ENCODE data around the gene ANAPC7. TPM values are rescaled to one million over a fixed set of nuclear protein-coding genes. Genes with fewer than 3 reads are reported as not detected.
"Not testable (repeated sequence)": the region's sequence is repeated elsewhere in the genome, so short reads cannot be mapped to it uniquely, and the experiment has no call there.

Gene ANAPC7
- total RNA-seq, 1 experiment from 2014 or later: 58.5 TPM

DNA sequence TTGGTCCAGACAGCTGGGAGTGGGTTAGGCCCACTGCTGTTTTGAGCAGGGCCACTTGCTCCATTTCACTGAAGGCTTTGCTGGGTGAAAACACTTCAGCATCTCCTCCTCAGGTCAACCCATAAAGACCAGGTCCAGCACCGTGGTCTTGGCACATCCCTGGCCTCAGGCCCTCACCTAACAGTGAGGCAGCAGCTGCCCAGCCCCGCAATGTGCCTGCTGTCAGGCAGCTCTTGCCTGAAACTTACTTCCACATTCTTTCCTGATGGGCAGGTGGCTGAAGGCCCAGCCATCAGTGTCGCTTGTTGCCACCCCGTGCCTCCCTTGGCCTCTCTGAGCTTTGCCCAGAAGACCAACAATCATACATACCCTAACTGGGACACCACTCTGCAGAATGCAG, 54.4 kb downstream of the ANAPC7 start:
- DNase-seq (ENCODE audit: low spot score): no peak

DNA sequence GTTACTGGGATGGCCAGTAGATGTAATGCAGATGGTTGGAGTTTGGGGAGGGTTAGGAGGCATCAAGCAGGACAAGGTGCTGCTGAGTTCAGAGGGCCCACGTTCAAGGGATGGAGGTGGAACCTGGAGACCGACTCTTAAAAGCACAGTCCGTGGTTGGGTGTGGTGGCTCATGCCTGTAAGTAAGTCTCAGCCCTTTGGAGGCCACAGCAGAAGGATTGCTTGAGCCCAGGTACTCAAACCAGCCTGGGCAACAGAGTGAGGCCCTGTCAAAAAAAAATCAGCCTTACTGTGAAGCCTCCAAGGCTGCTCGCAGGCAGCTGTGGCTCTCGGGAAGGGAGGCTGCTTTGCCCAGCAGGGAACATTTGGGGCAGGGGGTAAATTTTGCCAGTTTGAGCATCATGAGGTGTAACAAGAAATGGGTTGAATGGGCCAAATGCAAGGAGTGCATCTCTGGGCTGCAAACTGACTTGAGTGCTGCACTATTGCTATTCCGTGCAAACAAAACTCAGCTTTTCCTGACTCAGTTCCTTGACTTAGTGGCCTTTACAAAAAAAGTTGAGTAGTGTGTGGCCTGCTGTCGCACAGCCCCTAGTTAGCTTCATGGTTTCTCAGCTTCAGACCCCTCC, 55.0 kb downstream of the ANAPC7 start:
- DNase-seq (ENCODE audit: low spot score): no peak

- DNase-seq (ENCODE audit: low spot score): no peak
Observed at GRCh38 chr12:110347767-110348166, 55.7 kb downstream of the ANAPC7 start.

- no peak for DNase-seq (ENCODE audit: low spot score)
Observed at GRCh38 chr12:110345963-110346362, 57.5 kb downstream of the ANAPC7 start.

- peak; percentile 74 for DNase-seq (ENCODE audit: low spot score)
Observed at GRCh38 chr12:110345176-110345661, 58.3 kb downstream of the ANAPC7 start.

GRCh38 chr12:110344657-110345056, 58.9 kb downstream of the ANAPC7 start:
- no peak for DNase-seq (ENCODE audit: low spot score)

DNA sequence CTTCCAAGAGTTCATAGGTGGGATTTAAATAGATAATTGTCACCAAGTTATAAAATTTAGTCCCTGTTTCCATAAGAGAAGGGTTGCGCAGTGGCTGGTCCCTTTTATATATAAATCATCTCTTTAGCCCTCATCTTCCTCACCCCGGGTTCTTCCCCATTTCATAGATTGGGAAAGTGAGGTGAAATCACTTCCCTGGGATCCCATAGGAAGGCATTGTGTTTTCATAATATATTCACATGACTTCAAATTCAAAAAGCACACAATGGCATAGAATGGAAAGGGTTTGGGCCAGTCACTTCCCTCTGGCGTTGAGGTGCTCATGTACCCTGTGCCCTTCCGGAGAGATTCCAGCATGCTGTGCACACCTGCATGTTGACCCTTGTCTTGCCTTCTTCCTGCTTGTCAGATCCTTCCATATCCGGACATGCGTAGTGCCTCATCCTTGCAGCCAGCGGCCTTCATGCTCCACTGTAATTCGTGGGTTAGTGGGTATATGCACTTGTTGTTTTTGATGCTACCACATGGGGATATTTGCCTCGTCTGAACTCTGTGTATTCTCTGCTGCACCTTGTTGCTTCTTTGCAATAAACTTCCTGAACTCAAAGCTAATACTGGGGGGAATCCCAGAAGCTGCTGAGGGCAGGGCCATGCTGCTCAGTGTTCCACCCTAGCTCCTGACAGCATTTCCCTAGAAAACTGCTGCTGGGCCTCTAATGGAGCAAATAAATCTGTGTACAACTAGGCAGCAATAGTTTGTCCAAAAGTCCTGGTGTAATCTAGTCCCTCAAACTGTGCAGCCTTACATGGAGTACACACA, 59.6 kb downstream of the ANAPC7 start:
- no peak for DNase-seq (ENCODE audit: low spot score)

- DNase-seq (ENCODE audit: low spot score): no peak
Observed at GRCh38 chr12:110343114-110343513, 60.4 kb downstream of the ANAPC7 start.

GRCh38 chr12:110342157-110342556, 61.4 kb downstream of the ANAPC7 start:
- no peak for DNase-seq (ENCODE audit: low spot score)

DNA sequence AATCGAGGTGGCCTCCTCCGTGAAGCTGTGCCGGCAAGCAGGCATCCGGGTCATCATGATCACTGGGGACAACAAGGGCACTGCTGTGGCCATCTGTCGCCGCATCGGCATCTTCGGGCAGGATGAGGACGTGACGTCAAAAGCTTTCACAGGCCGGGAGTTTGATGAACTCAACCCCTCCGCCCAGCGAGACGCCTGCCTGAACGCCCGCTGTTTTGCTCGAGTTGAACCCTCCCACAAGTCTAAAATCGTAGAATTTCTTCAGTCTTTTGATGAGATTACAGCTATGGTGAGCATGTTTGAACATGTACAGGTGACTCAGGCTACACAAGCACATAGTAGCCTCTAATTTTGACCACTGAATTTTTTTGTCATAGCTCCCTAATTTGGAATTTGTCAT, 62.8 kb downstream of the ANAPC7 start:
- DNase-seq (ENCODE audit: low spot score): no peak

DNA sequence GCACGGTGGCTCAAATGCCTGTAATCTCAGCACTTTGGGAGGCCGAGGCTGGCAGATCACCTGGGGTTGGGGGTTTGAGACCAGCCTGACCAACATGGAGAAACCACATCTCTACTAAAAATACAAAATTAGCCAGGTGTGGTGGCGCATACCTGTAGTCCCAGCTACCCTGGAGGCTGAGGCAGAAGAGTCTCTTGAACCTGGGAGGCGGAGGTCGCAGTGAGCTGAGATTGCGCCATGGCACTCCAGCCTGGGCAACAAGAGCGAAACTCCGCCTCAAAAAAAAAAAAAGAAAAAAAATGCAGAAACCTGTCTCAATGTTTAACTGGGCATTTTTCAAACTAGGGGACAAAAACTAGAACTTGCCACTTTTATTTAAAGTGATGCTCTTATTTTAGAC, 63.2 kb downstream of the ANAPC7 start:
- DNase-seq (ENCODE audit: low spot score): not testable (repeated sequence)

DNA sequence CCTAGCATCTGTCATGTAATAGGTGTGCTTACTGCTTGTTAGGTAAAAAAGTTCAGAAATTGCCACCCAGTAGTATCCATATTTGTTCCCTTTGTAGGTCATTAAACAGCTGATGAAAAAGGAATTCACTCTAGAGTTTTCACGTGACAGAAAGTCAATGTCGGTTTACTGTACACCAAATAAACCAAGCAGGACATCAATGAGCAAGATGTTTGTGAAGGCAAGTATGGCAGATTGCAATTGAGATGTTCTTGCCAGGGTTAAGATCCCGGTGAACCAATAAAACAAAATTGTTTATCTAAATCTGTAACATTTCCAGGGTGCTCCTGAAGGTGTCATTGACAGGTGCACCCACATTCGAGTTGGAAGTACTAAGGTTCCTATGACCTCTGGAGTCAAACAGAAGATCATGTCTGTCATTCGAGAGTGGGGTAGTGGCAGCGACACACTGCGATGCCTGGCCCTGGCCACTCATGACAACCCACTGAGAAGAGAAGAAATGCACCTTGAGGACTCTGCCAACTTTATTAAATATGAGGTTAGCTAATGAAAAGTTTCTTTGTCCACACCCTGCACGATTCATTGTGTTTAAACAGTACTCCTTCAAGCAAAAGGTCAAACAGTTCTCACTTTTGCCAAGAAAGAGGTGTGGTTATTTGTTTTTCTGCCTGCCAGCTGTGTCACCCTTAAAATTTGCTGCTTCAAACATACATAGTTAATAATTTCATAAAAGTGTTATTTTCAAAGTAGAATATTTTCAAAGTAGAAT, 64.1 kb downstream of the ANAPC7 start:
- DNase-seq (ENCODE audit: low spot score): no peak

GRCh38 chr12:110338754-110339153, 64.8 kb downstream of the ANAPC7 start:
- no peak for DNase-seq (ENCODE audit: low spot score)

GRCh38 chr12:110337912-110338710, 65.4 kb downstream of the ANAPC7 start:
- no peak for DNase-seq (ENCODE audit: low spot score)

DNA sequence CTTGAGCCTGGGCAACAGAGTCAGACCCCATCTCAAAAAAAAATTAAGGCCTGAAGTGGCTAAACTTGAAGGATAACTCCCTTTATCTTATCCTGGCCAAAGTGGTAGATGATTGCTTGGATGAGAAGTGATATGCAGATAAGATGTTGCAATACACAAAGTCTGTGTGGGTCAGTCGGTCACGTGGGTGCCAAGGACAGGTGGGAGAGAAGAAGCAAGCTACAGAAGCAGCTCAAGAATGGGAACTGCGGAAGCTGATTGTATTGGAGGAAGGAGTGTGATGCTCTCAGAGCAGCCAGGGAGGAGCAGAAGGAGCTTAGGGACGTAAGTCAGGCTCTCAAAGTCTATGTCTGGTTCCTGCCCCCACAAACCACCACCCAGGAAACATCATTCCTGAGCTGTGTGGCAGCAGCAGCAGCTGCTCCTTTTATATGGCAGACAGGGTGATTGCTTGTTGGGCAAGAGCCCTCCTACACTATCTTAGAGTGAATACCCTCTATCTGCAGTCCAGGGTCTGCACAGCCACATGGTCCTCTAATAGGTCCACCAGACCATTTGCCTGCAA, 67.9 kb downstream of the ANAPC7 start:
- no peak for DNase-seq (ENCODE audit: low spot score)

DNA sequence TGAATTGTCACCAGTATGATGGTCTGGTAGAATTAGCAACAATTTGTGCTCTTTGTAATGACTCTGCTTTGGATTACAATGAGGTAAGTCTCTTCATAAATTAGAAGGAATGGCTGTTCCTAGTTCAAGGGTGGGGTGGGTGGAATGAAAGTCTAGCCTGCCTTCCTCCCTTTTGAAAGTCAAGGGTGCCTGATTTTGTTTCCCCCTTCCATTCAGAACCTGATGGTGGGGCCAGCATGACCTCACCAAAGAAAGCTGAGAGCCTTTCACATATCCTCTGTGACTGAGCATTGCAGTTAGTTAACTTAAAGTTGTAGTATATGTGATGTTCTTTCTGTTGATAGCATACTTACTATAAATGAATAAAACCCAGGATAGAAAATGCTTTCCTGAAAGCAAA, 70.3 kb downstream of the ANAPC7 start:
- no peak for DNase-seq (ENCODE audit: low spot score)

DNA sequence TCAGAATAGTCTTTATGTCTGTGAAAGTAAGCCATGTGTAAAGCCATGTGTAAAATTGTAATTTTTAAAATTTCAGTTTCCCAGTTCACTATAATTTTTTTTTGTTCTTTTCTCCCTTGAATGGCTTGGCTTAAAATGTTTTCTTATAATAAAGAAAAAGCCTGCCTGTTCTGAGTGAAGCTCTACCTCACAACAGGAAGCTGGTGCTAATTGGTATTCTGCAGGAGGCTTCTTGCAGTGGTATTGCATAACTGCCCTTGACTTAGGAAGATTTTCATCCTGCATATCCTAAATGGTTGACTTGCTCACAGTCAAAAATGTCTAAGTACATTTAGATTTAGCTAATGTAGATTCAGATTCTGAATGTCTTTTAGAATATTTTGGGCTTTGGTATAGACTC, 73.0 kb downstream of the ANAPC7 start:
- no peak for DNase-seq (ENCODE audit: low spot score)

DNA sequence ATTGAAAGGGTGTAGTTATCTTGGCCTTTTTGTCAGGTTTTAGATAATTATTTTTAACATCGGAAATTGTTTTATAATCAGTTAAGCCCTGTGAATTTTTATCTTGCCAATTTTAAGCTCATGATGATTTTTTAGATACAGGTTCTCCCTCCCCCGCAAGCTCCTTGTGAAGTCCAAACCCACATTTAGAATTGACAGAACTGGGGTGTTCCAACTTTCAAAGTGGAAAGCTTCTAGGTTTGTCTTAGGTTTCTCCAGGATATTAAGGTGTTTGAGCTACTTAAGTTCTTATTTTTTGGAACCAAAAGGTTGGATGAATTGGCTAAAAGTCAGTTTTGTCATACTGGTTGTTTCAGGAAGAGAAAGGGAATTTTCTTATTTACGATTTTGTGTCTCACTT, 73.4 kb downstream of the ANAPC7 start:
- no peak for DNase-seq (ENCODE audit: low spot score)

DNA sequence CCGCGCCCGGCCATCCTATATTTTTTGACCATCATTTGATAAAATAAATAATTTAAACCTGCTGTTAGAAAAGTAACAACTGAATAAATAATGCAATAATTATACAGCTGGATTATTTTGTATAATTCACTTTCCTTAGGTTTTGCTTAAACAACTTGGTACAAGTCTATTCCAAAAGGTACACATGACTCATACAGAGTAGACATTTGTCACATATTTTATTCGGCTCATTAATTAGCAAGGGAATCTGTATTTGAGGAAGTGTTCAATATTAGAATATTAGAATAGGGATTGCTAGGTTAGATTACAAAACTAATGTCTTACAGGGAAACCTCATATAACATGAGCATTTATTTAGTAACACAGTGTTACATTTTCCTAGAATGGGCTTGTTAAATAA, 73.8 kb downstream of the ANAPC7 start:
- no peak for DNase-seq (ENCODE audit: low spot score)
